OCI-LY3 (cell line): ENCODE data around the gene TMEM39B.

Experiments
- H2AFZ ChIP-seq: fragments of 200-600, 300-600 bp; shearing (Covaris generic); 2 replicates; pipeline ENCODE4 v1.6.0; 2014; ENCODE audit warnings: antibody characterized with exemption, low read depth, low read length
- H3K27ac ChIP-seq: fragments of 200-600, 300-600 bp; sonication (generic); 2 replicates; pipeline ENCODE4 v1.5.1; 2014; ENCODE audit warnings: mild to moderate bottlenecking, low read length, moderate library complexity, mixed read lengths
- H3K27me3 ChIP-seq: fragments of 200-600, 300-600 bp; sonication (generic); 2 replicates; pipeline ENCODE4 v1.6.1; 2014; ENCODE audit warnings: low read depth, low read length, mixed read lengths
- H3K36me3 ChIP-seq: fragments of 200-600, 300-600 bp; sonication (generic); replicated peaks from 2 replicates; pipeline ENCODE3; 2014; ENCODE audit warnings: low read depth, low read length, mixed read lengths
- H3K4me1 ChIP-seq: fragments of 300-600, 200-600 bp; sonication (generic); 2 replicates; pipeline ENCODE4 v1.6.1; 2014; ENCODE audit warnings: low read length, mixed read lengths
- H3K4me2 ChIP-seq: fragments of 200-600, 300-600 bp; sonication (generic); 2 replicates; pipeline ENCODE4 v1.6.1; 2014; ENCODE audit warnings: low read length, mixed read lengths
- H3K4me3 ChIP-seq: fragments of 300-600, 200-600 bp; sonication (generic); 2 replicates; pipeline ENCODE4 v1.5.1; 2014; ENCODE audit warnings: antibody characterized with exemption, mild to moderate bottlenecking, low read length, moderate library complexity
- H3K79me2 ChIP-seq: fragments of 300-600, 200-600 bp; shearing (Covaris generic); 2 replicates; pipeline ENCODE4 v1.6.1; 2014; ENCODE audit warnings: mild to moderate bottlenecking, low read length, mixed read lengths
- H3K9ac ChIP-seq: fragments of 300-600, 200-600 bp; shearing (Covaris generic); 2 replicates; pipeline ENCODE4 v1.6.0; 2014; ENCODE audit warnings: mild to moderate bottlenecking, low read length, moderate library complexity
- H3K9me3 ChIP-seq: fragments of 200-600, 300-600 bp; shearing (Covaris generic); 2 replicates; pipeline ENCODE4 v1.6.1; 2014; ENCODE audit warnings: low read length, mixed read lengths; ENCODE audit not compliant: insufficient read depth
- H4K20me1 ChIP-seq: fragments of 200-600, 300-600 bp; sonication (generic); 2 replicates; pipeline ENCODE4 v1.6.1; 2016; ENCODE audit warnings: low read length, mixed read lengths; ENCODE audit not compliant: insufficient read depth
- CTCF ChIP-seq: fragments of 200-600, 300-600 bp; sonication (generic); IDR thresholded peaks from 2 replicates; pipeline ENCODE4 v1.5.1; 2014; ENCODE audit warnings: antibody characterized with exemption, low read length, low read depth
- EZH2phosphoT487 ChIP-seq: fragments of 200-600 bp; shearing (Covaris generic); IDR thresholded peaks from 2 replicates; pipeline ENCODE4 v1.6.1; 2018; ENCODE audit warnings: antibody characterized with exemption, mixed run types, low read depth

The TMEM39B gene

GRCh38 chr1:32031578-32032274 lies 41.0 kb upstream of the TMEM39B start:
- peaks cover 51% of the 10 kb centered on the region for H4K20me1 ChIP-seq
- H3K79me2 ChIP-seq = peaks cover 89% of the 10 kb centered on the region

GRCh38 chr1:32032275-32032615 lies 40.5 kb upstream of the TMEM39B start:
- H3K36me3 ChIP-seq = peaks cover 34% of the 10 kb centered on the region

More at GRCh38 chr1:32031578-32032274, 41.0 kb upstream of the TMEM39B start:
- no peaks in the 10 kb centered on the region for H3K27me3 ChIP-seq
- no peaks in the 10 kb centered on the region for H3K9me3 ChIP-seq
- H3K27ac ChIP-seq = no peak overlapping the region
- no peak overlapping the region for H3K4me3 ChIP-seq
- H3K4me1 ChIP-seq = no peaks in the 10 kb centered on the region
- no peak overlapping the region for H2AFZ ChIP-seq
- peaks cover 32% of the 10 kb centered on the region for H3K36me3 ChIP-seq
- no peak for TF ChIP-seq CTCF
- no peak for TF ChIP-seq EZH2phosphoT487
- H3K4me2 ChIP-seq = no peak overlapping the region
- no peak overlapping the region for H3K9ac ChIP-seq

GRCh38 chr1:32035119-32035518 lies 37.6 kb upstream of the TMEM39B start:
- no peak for TF ChIP-seq EZH2phosphoT487
- no peak for TF ChIP-seq CTCF
- H3K79me2 ChIP-seq = peaks cover 59% of the 10 kb centered on the region

More at GRCh38 chr1:32032275-32032615, 40.5 kb upstream of the TMEM39B start:
- Histone ChIP-seq H3K27me3 (no peaks in the 10 kb centered on the region), H3K4me3 (no peak overlapping the region), H3K27ac (no peak overlapping the region), H3K4me2 (no peak overlapping the region), H3K9ac (no peak overlapping the region), H4K20me1 (peaks cover 47% of the 10 kb centered on the region), H2AFZ (no peak overlapping the region), H3K9me3 (no peaks in the 10 kb centered on the region), H3K79me2 (peaks cover 86% of the 10 kb centered on the region), H3K4me1 (no peaks in the 10 kb centered on the region)
- TF ChIP-seq CTCF (no peak), EZH2phosphoT487 (no peak)

GRCh38 chr1:32040711-32041110 lies 32.0 kb upstream of the TMEM39B start:
- H3K27me3 ChIP-seq = no peaks in the 10 kb centered on the region
- peaks cover 9% of the 10 kb centered on the region for H3K79me2 ChIP-seq
- H3K4me3 ChIP-seq = no peak overlapping the region
- H4K20me1 ChIP-seq = peaks cover 4% of the 10 kb centered on the region; the same call in 1 of the 2 replicates
- H3K9ac ChIP-seq = no peak overlapping the region
- no peaks in the 10 kb centered on the region for H3K4me1 ChIP-seq
- H2AFZ ChIP-seq = no peak overlapping the region
- no peak overlapping the region for H3K27ac ChIP-seq
- TF ChIP-seq EZH2phosphoT487 (no peak), CTCF (no peak)
- H3K36me3 ChIP-seq = peaks cover 74% of the 10 kb centered on the region
- no peaks in the 10 kb centered on the region for H3K9me3 ChIP-seq
- no peak overlapping the region for H3K4me2 ChIP-seq

More at GRCh38 chr1:32035119-32035518, 37.6 kb upstream of the TMEM39B start:
- Histone ChIP-seq H2AFZ (no peak overlapping the region), H3K27ac (no peak overlapping the region), H3K9ac (no peak overlapping the region), H3K4me2 (no peak overlapping the region), H3K9me3 (no peaks in the 10 kb centered on the region), H3K4me1 (no peaks in the 10 kb centered on the region), H4K20me1 (peaks cover 29% of the 10 kb centered on the region), H3K27me3 (no peaks in the 10 kb centered on the region), H3K4me3 (no peak overlapping the region), H3K36me3 (peaks cover 53% of the 10 kb centered on the region)
